ENCODE measurements around the gene LSP1.

LSP1 gene

GRCh38 chr11:1838426-1839144, 14.3 kb upstream of the LSP1 start, which contains the start of gene TNNI2:
Gene TNNI2, plus strand, starts transcription at chr11:1838981. Its CDS starts 716 bp downstream, at chr11:1839697.
- no peak for DNase-seq

- DNase-seq: no peak
Observed at GRCh38 chr11:1839204-1839923, 13.5 kb upstream of the LSP1 start.

- no peak for DNase-seq
Observed at GRCh38 chr11:1839924-1840779, 12.7 kb upstream of the LSP1 start.

- DNase-seq: no peak
Observed at GRCh38 chr11:1840780-1841480, 12.0 kb upstream of the LSP1 start.

- no peak for DNase-seq
Observed at GRCh38 chr11:1841511-1842148, 11.3 kb upstream of the LSP1 start.

GRCh38 chr11:1842149-1843097, 10.5 kb upstream of the LSP1 start:
- no peak for DNase-seq

- no peak for DNase-seq
Observed at GRCh38 chr11:1843098-1843473, 9.8 kb upstream of the LSP1 start.

GRCh38 chr11:1843796-1844195, 9.1 kb upstream of the LSP1 start:
- no peak for DNase-seq

- no peak for DNase-seq
Observed at GRCh38 chr11:1844221-1845094, 8.4 kb upstream of the LSP1 start.

- no peak for DNase-seq
Observed at GRCh38 chr11:1845095-1845429, 7.8 kb upstream of the LSP1 start.

GRCh38 chr11:1845561-1846452, 7.1 kb upstream of the LSP1 start:
- no peak for DNase-seq

- DNase-seq: no peak
Observed at GRCh38 chr11:1846453-1846932, 6.4 kb upstream of the LSP1 start.

GRCh38 chr11:1847006-1847735, 5.7 kb upstream of the LSP1 start:
- no peak for DNase-seq

GRCh38 chr11:1847926-1848639, 4.8 kb upstream of the LSP1 start:
- DNase-seq: no peak

GRCh38 chr11:1848640-1849430, 4.0 kb upstream of the LSP1 start:
- DNase-seq: no peak

GRCh38 chr11:1851468-1852180, 1.3 kb upstream of the LSP1 start:
- no peak for DNase-seq

Data from NCI-H1048 (cell line).